WTC11 (cell line): Measurements from ENCODE around the gene ASTN1. TPM values are rescaled to one million over a fixed set of nuclear protein-coding genes. Genes with fewer than 3 reads are reported as not detected.

ENCODE experiments used
- ATAC-seq: fragments of 200-7000 bp; cut with Tn5 transposase; 2 replicates; pipeline ENCODE4 v1.10.0; 2021; ENCODE audit warnings: mild to moderate bottlenecking, moderate library complexity
- CTCF ChIA-PET: fragments of 300-600 bp; sonication (Branson Sonifier 250); formaldehyde crosslinking; loops from one replicate; lab custom pipeline; 2021; ENCODE audit warnings: antibody characterized with exemption; lab: Charles Lee
- POLR2A ChIA-PET: fragments of 350-600 bp; sonication (Branson Sonifier 250); formaldehyde crosslinking; loops from one replicate; lab custom pipeline; 2021; ENCODE audit warnings: antibody characterized with exemption; lab: Charles Lee
- DNase-seq: peaks from one replicate; pipeline ENCODE4 v3.0.0; 2021; ENCODE audit warnings: low spot score
- H3K27ac Mint-ChIP-seq: 2 replicates; pipeline ENCODE4 v1.8.0; 2021; ENCODE audit warnings: mixed read lengths
- H3K27me3 Mint-ChIP-seq: 2 replicates; pipeline ENCODE4 v1.8.0; 2021; ENCODE audit warnings: low read depth, mild to moderate bottlenecking, moderate library complexity, mixed read lengths
- H3K36me3 Mint-ChIP-seq: 2 replicates; pipeline ENCODE4 v1.8.0; 2021; ENCODE audit warnings: mixed read lengths
- H3K4me1 Mint-ChIP-seq: 2 replicates; pipeline ENCODE4 v1.8.0; 2022; ENCODE audit warnings: mixed read lengths
- H3K4me3 Mint-ChIP-seq: 2 replicates; pipeline ENCODE4 v1.8.0; 2021; ENCODE audit warnings: mild to moderate bottlenecking, moderate library complexity, mixed read lengths
- H3K9me3 Mint-ChIP-seq: 2 replicates; pipeline ENCODE4 v1.8.0; 2021; ENCODE audit warnings: mixed read lengths
- ATF6 ChIP-seq: sonication (generic); formaldehyde crosslinking; IDR thresholded peaks from 2 replicates; pipeline ENCODE4 v1.8.1; 2023; ENCODE audit warnings: mild to moderate bottlenecking, missing genetic modification reagents
- CREB1 ChIP-seq: sonication (generic); formaldehyde crosslinking; IDR thresholded peaks from 2 replicates; pipeline ENCODE4 v1.8.0; 2023; ENCODE audit warnings: mild to moderate bottlenecking, missing genetic modification reagents
- ELF4 ChIP-seq: sonication (generic); formaldehyde crosslinking; IDR thresholded peaks from 2 replicates; pipeline ENCODE4 v1.8.1; 2022; ENCODE audit warnings: low read depth, mild to moderate bottlenecking, moderate library complexity, missing genetic modification reagents
- FOXJ3 ChIP-seq: sonication (generic); formaldehyde crosslinking; IDR thresholded peaks from 2 replicates; pipeline ENCODE4 v1.9.0; 2021; ENCODE audit warnings: missing genetic modification reagents, mild to moderate bottlenecking, borderline replicate concordance
- HMGXB4 ChIP-seq: sonication (generic); formaldehyde crosslinking; IDR thresholded peaks from 2 replicates; pipeline ENCODE4 v1.8.1; 2023; ENCODE audit warnings: mild to moderate bottlenecking, moderate library complexity, missing genetic modification reagents
- JAZF1 ChIP-seq: fragments of 250-450 bp; sonication (Bioruptor Pico); IDR thresholded peaks from 2 replicates; pipeline ENCODE4 v1.9.0; 2021; ENCODE audit warnings: moderate library complexity, mild to moderate bottlenecking, inconsistent platforms
- JUN ChIP-seq: sonication (generic); formaldehyde crosslinking; IDR thresholded peaks from 2 replicates; pipeline ENCODE4 v1.8.0; 2023; ENCODE audit warnings: mild to moderate bottlenecking, missing genetic modification reagents
- KAT7 ChIP-seq: sonication (generic); formaldehyde crosslinking; IDR thresholded peaks from 2 replicates; pipeline ENCODE4 v1.8.1; 2023; ENCODE audit warnings: missing genetic modification reagents, mild to moderate bottlenecking, borderline replicate concordance
- MYBL2 ChIP-seq: sonication (generic); formaldehyde crosslinking; IDR thresholded peaks from 2 replicates; pipeline ENCODE4 v1.8.1; 2023; ENCODE audit warnings: mild to moderate bottlenecking, moderate library complexity, missing genetic modification reagents
- NFE2L1 ChIP-seq: sonication (generic); formaldehyde crosslinking; IDR thresholded peaks from 2 replicates; pipeline ENCODE4 v1.8.1; 2023; ENCODE audit warnings: missing genetic modification reagents
- NR1H2 ChIP-seq: sonication (generic); formaldehyde crosslinking; IDR thresholded peaks from 2 replicates; pipeline ENCODE4 v1.9.0; 2021; ENCODE audit warnings: mild to moderate bottlenecking, moderate library complexity, missing genetic modification reagents
- SMAD4 ChIP-seq: sonication (generic); formaldehyde crosslinking; IDR thresholded peaks from 2 replicates; pipeline ENCODE4 v1.8.0; 2022; ENCODE audit warnings: mild to moderate bottlenecking, missing genetic modification reagents
- SOX15 ChIP-seq: fragments of 250-450 bp; sonication (Bioruptor Pico); IDR thresholded peaks from 2 replicates; pipeline ENCODE4 v1.9.0; 2021; ENCODE audit warnings: mild to moderate bottlenecking
- ZBTB21 ChIP-seq: sonication (generic); formaldehyde crosslinking; IDR thresholded peaks from 2 replicates; pipeline ENCODE4 v1.8.1; 2023; ENCODE audit warnings: mild to moderate bottlenecking, missing genetic modification reagents, borderline replicate concordance
- ZNF232 ChIP-seq: sonication (generic); formaldehyde crosslinking; IDR thresholded peaks from 2 replicates; pipeline ENCODE4 v1.8.0; 2022; ENCODE audit warnings: mild to moderate bottlenecking, missing genetic modification reagents
- ZNF263 ChIP-seq: sonication (generic); formaldehyde crosslinking; IDR thresholded peaks from 2 replicates; pipeline ENCODE4 v1.8.1; 2022; ENCODE audit warnings: low read depth, mild to moderate bottlenecking, moderate library complexity, missing genetic modification reagents
- ZNF281 ChIP-seq: sonication (generic); formaldehyde crosslinking; IDR thresholded peaks from 2 replicates; pipeline ENCODE4 v1.8.0; 2023; ENCODE audit warnings: mild to moderate bottlenecking, missing genetic modification reagents
- ZNF423 ChIP-seq: fragments of 250-450 bp; sonication (Bioruptor Pico); IDR thresholded peaks from 2 replicates; pipeline ENCODE4 v2.1.2; 2022; ENCODE audit warnings: mild to moderate bottlenecking, moderate library complexity
- total RNA-seq: library from RNA; stranded (reverse); gene quantifications from 3 replicates; pipeline ENCODE4 v1.2.3, GENCODE V29; 2021

ASTN1 gene
- total RNA-seq, 1 experiment from 2014 or later = 3.4 TPM

GRCh38 chr1:176857632-176858031 lies 306.9 kb downstream of the ASTN1 start (continued):
- no peak for TF ChIP-seq ZNF281 (CRISPR knock-in tag)

GRCh38 chr1:176854758-176855745 lies 309.5 kb downstream of the ASTN1 start:
- Mint-ChIP-seq H3K27ac (no peak overlapping the region), H3K9me3 (no peaks in the 10 kb centered on the region), H3K27me3 (no peaks in the 10 kb centered on the region; the same call in 1 of the 2 replicates), H3K4me1 (no peaks in the 10 kb centered on the region), H3K4me3 (no peak overlapping the region), H3K36me3 (no peaks in the 10 kb centered on the region)
- ChIA-PET CTCF (interaction anchor here (0.5 kb wide), 1 partner anchor 17 kb away, joined by 3 read pairs; no protein-coding TSS in a partner anchor), POLR2A (no interaction called here)
- DNase-seq (no peak), ATAC-seq (no peak)
- no peak for TF ChIP-seq ATF6 (CRISPR knock-in tag)
- no peak for TF ChIP-seq NFE2L1 (CRISPR knock-in tag)
- TF ChIP-seq ZNF423 = no peak
- no peak for TF ChIP-seq KAT7 (CRISPR knock-in tag)
- TF ChIP-seq ZNF263 (CRISPR knock-in tag) = no peak
- TF ChIP-seq JUN (CRISPR knock-in tag) = no peak
- no peak for TF ChIP-seq ZNF232
- no peak for TF ChIP-seq NR1H2 (CRISPR knock-in tag)
- TF ChIP-seq ZBTB21 (CRISPR knock-in tag) = no peak

GRCh38 chr1:176854121-176854520 lies 310.4 kb downstream of the ASTN1 start:
- ATAC-seq = peak; percentile 47; the same call in 1 of the 2 replicates
- TF ChIP-seq ELF4 (no peak), JAZF1 (CRISPR knock-in tag) (no peak), FOXJ3 (CRISPR knock-in tag) (no peak), CREB1 (CRISPR knock-in tag) (no peak), SOX15 (CRISPR knock-in tag) (no peak), SMAD4 (CRISPR knock-in tag) (no peak), MYBL2 (CRISPR knock-in tag) (no peak), HMGXB4 (CRISPR knock-in tag) (no peak)
- Mint-ChIP-seq H3K27ac (no peak overlapping the region), H3K4me1 (no peaks in the 10 kb centered on the region), H3K4me3 (no peak overlapping the region), H3K36me3 (no peaks in the 10 kb centered on the region), H3K9me3 (no peaks in the 10 kb centered on the region), H3K27me3 (no peaks in the 10 kb centered on the region; the same call in 1 of the 2 replicates)
- DNase-seq = no peak
- ChIA-PET CTCF (no interaction called here), POLR2A (no interaction called here)
